HFF-Myc (cell line): ENCODE results near the gene INPP4B.

ENCODE experiments used
- DNase-seq: peaks from one replicate; pipeline ENCODE4 v3.0.0-alpha.2; 2011; ENCODE audit warnings: low read depth; ENCODE audit errors: extremely low read depth
- H3K4me3 ChIP-seq: replicated peaks from 2 replicates; pipeline ENCODE4 v1.5.1; 2011; ENCODE audit warnings: low read depth, mild to moderate bottlenecking, control low read depth, low read length
- CTCF ChIP-seq: IDR thresholded peaks from 2 replicates; pipeline ENCODE4 v1.5.1; 2012; ENCODE audit warnings: mild to moderate bottlenecking, low read depth, low read length, control low read depth; ENCODE audit errors: missing control alignments

The INPP4B gene

GRCh38 chr4:142330311-142330710 is 515.8 kb downstream of the INPP4B start:
- no peak for DNase-seq
- no peak overlapping the region for H3K4me3 ChIP-seq
- no peak for TF ChIP-seq CTCF

DNA sequence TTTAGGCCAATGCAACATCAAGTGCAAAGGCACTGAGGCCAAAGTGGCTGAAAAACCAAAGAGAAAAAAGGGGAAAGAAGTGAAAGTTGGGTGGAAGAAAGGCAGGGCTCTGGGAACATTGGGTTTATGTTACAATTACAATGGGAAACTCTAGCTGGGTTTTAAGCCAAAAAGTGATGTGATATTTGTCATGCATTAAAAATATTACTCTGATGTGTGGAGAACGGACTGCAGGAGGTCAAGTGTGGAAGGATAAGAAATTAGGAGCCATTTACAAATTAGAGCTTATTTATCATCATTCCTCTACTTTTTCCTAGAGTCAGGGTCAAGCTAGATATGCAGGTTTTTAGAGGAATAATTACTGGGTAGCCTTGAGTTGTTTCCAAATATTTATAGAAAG is 516.8 kb downstream of the INPP4B start:
- no peak for DNase-seq
- no peak for TF ChIP-seq CTCF
- H3K4me3 ChIP-seq: no peak overlapping the region

GRCh38 chr4:142326181-142326580 is 519.9 kb downstream of the INPP4B start:
- TF ChIP-seq CTCF: no peak
- H3K4me3 ChIP-seq: no peak overlapping the region
- DNase-seq: no peak

DNA sequence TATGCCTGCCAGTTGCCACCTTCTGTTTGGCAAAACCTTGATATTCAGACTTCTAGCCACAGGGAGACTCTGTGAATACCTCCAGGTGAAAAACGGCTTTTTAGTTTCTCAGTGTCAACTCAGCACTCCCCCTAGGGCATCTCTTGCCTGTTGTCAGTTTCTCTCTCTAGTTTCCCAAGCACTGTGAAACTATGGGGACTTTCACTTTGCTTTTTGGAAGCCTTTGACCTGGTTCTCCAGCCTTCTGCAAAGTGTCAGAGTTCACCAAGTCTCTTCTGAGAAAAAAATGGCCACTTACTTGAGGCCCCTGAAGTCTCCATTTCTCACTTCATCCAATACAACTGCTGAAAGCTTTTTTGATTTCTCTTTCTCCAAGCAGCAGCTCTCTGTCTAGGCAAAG is 521.5 kb downstream of the INPP4B start:
- TF ChIP-seq CTCF: no peak
- no peak for DNase-seq
- H3K4me3 ChIP-seq: no peak overlapping the region

DNA sequence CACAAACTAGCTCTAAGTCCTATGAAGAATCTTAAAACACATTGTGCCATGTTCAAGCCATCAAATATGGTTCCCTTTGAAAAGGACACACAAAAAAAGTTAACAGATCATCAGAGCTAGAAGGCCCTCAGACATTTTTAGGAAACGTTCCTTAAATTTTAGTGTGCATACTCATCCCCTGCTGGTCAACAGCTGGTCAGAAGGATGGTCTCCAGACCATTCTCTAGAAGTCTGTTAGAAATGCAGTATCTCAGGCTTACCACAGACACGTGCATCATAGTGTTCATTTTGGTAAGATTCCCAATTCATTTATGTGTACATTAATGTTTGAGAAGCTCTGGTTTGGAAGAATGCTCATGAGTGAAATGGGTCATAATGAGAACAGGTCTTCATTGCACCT is 523.1 kb downstream of the INPP4B start:
- no peak for DNase-seq
- TF ChIP-seq CTCF: no peak
- no peak overlapping the region for H3K4me3 ChIP-seq

DNA sequence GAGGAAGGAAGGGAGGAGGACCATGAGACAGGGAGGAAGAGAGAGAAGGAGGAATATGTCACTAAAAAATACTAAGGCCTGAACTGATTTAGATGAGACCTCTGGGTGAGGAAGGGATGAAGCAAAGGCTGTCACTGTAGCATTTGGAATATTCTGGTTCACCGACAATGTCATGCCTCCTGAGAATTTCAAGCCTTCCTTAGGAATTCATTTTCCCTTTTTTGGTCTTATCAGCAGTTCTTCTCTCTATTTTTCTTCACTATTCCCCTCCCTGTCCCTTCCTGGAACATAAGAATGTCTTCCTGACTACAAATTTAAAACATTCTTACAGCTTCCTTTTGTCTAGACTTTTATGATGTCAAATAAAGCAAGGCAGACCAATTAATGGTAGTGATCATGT is 527.8 kb downstream of the INPP4B start:
- no peak overlapping the region for H3K4me3 ChIP-seq
- TF ChIP-seq CTCF: no peak
- no peak for DNase-seq

DNA sequence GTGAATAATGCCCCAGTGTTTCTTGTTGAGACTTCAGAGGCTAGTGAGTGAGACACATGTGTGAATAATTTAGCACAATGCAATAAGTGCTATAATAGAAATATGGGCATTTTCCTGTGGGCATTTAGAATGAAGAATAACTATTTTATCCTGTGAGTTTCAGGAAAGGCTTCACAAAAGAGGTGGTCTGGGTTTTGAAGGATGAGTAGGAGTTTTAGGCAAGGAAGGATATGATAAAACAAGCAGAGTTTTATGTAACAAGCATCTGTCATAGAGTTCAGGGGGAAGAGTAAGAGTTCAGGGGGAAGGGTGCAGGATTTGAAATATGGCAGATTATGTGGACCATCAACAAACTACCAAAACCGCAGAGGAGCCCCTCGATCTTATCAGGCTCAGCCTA is 529.2 kb downstream of the INPP4B start:
- H3K4me3 ChIP-seq: no peak overlapping the region
- no peak for DNase-seq
- no peak for TF ChIP-seq CTCF
